ENCODE results near the gene TAS2R46. TPM values are rescaled to one million over a fixed set of nuclear protein-coding genes. Genes with fewer than 3 reads are reported as not detected.

TAS2R46 gene
- total and polyA plus RNA-seq, 2 donors (not counting 3 experiments of a cell fraction or from before 2014, with no cell fraction given), result 0.14 to 1.4 TPM

DNA sequence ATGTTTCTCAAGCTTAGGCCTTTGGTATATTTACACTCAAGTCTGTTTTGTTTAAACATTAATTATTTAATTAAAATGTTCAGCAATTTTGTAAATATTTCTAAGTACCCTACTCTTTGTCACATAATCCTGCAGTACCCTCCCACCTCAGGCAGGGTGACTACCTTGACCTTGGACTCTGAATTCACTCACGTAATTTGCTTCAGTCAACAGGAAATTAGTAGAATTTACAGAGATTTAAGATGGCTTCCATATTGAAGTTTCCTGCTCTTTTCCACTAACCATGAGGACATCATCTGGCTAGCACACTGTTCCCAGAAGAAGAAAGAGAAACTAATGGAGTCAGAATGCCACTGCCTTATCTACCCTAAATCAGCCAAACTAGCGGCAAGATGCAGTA is 38.7 kb downstream of the TAS2R46 start:
- Histone ChIP-seq H2AFZ (ENCODE audit: low read depth, low read length) (no peak overlapping the region), H3K4me2 (ENCODE audit: insufficient read depth, low read length) (no peak overlapping the region), H3K27me3 (ENCODE audit: control insufficient read depth in 2 of 2, insufficient read depth in 2 of 2, low read length in 2 of 2) (no peaks in the 10 kb centered on the region), H3K9me1 (replicated peaks; ENCODE audit: control insufficient read depth, extremely low read depth, insufficient read depth, low read length) (no peaks in the 10 kb centered on the region), H3K79me2 (ENCODE audit: control insufficient read depth, insufficient read depth, low read length) (no peaks in the 10 kb centered on the region), H3K27ac (ENCODE audit: insufficient read depth, low read depth, low read length) (no peak overlapping the region), H3K36me3 (ENCODE audit: control insufficient read depth in 2 of 2, extremely low read depth in 1 of 2, insufficient read depth in 2 of 2, low read length in 2 of 2) (no peaks in the 10 kb centered on the region), H4K20me1 (replicated peaks; ENCODE audit: control insufficient read depth, extremely low read depth, insufficient read depth, low read length) (no peaks in the 10 kb centered on the region), H3K4me1 (ENCODE audit: control insufficient read depth, extremely low read depth, insufficient read depth, low read length) (no peaks in the 10 kb centered on the region), H3K9ac (replicated peaks; ENCODE audit: extremely low read depth, insufficient read depth, low read length) (no peak overlapping the region), H3K4me3 (replicated peaks in 1 of 3; ENCODE audit: insufficient read depth in 1 of 3, low read depth in 1 of 3, low read length in 3 of 3) (no peak overlapping the region), H3K9me3 (replicated peaks; ENCODE audit: control insufficient read depth, insufficient read depth, low read length) (no peaks in the 10 kb centered on the region)
- BruUV-seq (replicated peaks), result no TSS peak
- POLR2A ChIA-PET, result no interaction called here
- intact Hi-C loops (cut with micrococcal nuclease), result no loop called here
- FAIRE-seq (no peak), DNase-seq (ENCODE audit: low read depth, low spot score) (no peak)
- dilution Hi-C loops (cut with MboI; ENCODE audit: extremely low pct_ligation_motif_present, low sequenced_read_pairs), result no loop called here
- CTCF ChIA-PET, result no interaction called here
- no peak for TF ChIP-seq MYC (IDR thresholded peaks at IDR 0.05; ENCODE audit: low read depth, low read length)
- no peak for TF ChIP-seq GATA2 (IDR thresholded peaks at IDR 0.05; ENCODE audit: insufficient read depth, insufficient read length, low read depth, low read length)
- TF ChIP-seq POLR2AphosphoS5 (IDR thresholded peaks at IDR 0.05; ENCODE audit: insufficient read depth, low read depth, low read length), result no peak
- TF ChIP-seq JUN (IDR thresholded peaks at IDR 0.05; ENCODE audit: borderline replicate concordance, insufficient read depth, insufficient read length, low read depth), result no peak
- TF ChIP-seq EZH2 (IDR thresholded peaks at IDR 0.05; ENCODE audit: borderline replicate concordance, low read depth, low read length, severe bottlenecking), result no peak
- no peak for TF ChIP-seq FOS (IDR thresholded peaks at IDR 0.05; ENCODE audit: borderline replicate concordance, insufficient read depth, low read length)
- TF ChIP-seq, protein P1, sequence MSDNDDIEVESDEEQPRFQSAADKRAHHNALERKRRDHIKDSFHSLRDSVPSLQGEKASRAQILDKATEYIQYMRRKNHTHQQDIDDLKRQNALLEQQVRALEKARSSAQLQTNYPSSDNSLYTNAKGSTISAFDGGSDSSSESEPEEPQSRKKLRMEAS (IDR thresholded peaks at IDR 0.05; ENCODE audit: insufficient read depth, insufficient read length), result no peak
- TF ChIP-seq, protein P2, sequence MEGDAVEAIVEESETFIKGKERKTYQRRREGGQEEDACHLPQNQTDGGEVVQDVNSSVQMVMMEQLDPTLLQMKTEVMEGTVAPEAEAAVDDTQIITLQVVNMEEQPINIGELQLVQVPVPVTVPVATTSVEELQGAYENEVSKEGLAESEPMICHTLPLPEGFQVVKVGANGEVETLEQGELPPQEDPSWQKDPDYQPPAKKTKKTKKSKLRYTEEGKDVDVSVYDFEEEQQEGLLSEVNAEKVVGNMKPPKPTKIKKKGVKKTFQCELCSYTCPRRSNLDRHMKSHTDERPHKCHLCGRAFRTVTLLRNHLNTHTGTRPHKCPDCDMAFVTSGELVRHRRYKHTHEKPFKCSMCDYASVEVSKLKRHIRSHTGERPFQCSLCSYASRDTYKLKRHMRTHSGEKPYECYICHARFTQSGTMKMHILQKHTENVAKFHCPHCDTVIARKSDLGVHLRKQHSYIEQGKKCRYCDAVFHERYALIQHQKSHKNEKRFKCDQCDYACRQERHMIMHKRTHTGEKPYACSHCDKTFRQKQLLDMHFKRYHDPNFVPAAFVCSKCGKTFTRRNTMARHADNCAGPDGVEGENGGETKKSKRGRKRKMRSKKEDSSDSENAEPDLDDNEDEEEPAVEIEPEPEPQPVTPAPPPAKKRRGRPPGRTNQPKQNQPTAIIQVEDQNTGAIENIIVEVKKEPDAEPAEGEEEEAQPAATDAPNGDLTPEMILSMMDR (IDR thresholded peaks at IDR 0.05; ENCODE audit: extremely low read depth in 1 of 2, insufficient read depth in 1 of 2, low read depth in 1 of 2, low read length in 2 of 2), result no peak
- no peak for TF ChIP-seq POLR2A (IDR thresholded peaks at IDR 0.05; ENCODE audit: low read depth, low read length)
